Esophagus mucosa (tissue), 1 donor: ENCODE measurements around the gene ELMO1. TPM values are rescaled to one million over a fixed set of nuclear protein-coding genes. Genes with fewer than 3 reads are reported as not detected.

Experiments used
- ATAC-seq: fragments of 200-7000 bp; cut with Tn5 transposase; one replicate; pipeline ENCODE4 v1.9.1; 2020
- total RNA-seq: library from RNA; stranded (reverse); gene quantifications from one replicate; pipeline ENCODE4 v1.2.4, GENCODE V29; 2023
- donor health status: DM: yes; HTN: yes; CAD: no.

The ELMO1 gene
- total RNA-seq, 1 donor from 2014 or later, result 4.0 TPM

DNA sequence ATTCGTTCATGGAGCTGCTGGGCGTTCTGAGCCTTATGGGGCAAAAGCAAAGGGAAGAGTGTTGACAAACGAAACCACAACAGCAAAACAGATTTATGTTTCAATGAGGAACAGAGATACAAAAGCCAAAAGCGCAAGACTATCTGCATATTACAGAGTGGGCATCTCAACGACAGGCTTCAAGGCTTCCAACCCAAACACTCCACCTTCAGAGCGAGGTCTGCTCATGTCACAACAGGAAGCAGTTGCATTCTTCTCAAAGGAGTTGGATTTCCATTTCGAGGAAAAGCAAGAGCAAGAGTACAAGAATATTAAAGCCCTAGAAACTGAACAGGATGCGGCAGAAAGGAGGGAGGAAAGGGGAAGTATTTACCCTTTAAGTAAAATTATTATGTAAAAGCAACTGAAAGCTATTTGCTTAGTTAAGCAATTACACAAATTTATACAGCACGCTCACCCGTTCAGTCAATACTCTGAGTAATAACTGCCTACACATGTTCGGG lies 189.3 kb downstream of the ELMO1 start:
- no peak for ATAC-seq

DNA sequence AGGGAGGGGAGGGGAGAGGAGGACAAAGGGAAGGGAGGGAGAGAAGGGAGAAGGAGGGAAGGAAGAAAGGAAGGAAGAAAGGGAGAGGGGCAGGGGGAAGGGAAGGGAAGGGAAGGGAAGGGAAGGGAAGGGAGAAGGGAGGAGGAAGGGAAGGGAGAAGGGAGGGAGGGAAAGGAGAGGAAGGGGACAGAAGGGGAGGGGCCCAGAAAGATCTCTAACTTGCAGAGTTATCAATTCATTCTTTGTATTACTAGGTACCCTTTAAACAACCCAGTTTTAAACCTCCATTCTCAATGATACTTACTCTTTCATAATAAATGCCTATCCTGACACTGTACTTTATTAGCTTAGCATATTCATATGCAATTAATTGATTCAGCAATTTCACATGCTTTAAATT lies 192.0 kb downstream of the ELMO1 start:
- ATAC-seq, result no peak

DNA sequence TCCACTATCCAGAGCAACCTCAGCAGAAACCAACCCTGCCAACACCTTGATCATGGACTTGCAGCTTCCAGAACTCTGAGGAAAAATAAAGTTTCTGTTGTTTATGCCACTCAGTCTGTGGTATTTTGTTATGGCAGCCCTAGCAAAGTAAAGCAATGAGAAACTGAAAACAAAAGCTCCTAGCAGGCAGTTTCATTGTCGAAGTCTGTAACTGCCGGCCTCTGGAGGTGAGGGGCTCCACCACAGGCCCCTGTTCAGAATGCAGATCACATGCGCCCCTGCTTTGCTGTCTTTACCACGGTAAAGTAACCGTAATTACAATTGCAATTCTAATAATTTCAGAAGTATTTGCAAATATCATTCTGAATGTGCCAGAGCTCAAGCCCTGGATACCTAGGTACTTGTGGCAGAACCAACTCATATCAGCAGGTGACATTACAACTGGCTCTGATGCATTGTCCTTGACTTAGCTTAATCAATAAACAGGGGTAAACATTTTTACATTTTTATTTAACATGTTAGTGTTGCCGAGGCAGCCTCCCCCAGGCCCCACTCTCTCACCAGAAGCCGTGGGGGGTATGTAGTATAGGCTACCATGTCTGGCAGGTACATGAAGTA lies 193.2 kb downstream of the ELMO1 start:
- no peak for ATAC-seq

DNA sequence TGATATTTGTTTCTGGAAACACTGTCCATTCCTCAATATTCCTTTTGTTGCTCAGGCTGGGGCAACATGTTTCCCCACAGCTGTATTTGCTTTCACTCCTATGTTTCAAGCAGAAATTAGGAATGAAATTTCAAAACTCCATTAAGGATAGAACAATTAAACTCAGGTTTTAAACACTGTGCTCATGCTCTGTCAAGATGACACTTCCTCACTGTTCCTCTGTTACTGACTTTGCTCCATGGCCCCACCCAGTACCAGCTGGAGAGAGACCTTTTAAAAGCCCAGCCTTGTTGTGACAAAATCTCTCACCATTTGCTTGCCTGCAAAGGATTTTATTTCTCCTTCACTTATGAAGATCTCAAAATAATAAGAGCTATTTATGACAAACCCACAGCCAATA lies 197.4 kb downstream of the ELMO1 start:
- ATAC-seq, result no peak

DNA sequence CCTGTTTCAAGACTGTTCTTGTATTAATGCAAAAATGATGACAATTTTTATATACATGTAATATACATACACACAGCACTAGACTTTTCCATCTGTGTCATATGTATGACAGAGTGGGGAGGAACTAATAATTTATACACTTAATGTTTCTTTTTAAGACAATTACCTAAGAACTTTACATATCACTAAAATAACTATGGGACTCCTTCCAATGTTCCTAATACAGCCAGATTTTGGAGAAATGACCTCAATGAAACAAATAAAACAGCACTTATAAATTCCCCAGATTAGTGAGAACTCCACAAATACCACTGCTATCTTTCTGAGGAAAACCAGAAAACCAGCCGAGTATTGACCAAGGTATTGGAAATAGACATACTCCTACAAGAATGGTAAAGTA lies 199.4 kb downstream of the ELMO1 start:
- no peak for ATAC-seq

DNA sequence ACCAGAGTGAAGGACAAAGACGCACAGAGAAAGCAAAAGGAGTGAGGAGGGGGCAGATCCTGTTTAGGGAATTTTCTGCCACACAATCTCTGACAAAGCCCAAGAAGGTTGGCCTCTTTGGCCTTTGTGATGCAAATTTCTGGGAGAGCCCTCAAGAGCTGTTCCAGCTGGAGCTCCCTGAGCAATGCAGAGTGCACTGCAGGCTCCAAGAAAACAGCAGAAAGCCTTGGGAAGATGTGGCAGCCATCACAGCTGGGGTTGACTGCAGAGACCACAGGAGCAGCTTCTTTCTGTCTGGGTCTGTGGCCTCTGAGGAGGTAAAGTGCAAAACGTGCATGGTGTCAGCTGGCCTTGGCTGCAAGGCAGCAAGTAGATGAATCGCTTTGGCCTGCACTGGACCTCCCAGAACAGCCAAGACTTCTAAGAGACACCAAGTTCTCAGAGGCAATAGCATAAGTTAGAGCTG lies 200.2 kb downstream of the ELMO1 start:
- no peak for ATAC-seq

DNA sequence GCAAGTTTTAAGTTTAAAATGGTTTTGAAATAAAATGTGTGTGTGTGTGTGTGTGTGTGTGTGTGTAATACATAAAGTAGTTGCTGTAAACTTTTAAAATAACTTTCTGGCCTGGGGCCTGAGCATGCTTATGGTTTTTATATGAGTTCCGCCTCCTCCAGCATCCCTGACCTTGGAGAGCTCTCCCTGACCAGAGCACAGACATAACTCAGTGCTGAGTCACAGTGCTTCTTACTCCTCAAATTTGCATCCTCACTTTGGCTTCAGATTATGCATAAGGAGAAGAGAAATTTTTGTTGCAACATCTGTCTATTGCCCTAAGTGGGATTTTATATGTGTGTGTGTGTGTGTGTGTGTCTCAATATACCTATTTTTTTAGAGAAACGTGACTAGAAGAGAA lies 200.8 kb downstream of the ELMO1 start:
- no peak for ATAC-seq

DNA sequence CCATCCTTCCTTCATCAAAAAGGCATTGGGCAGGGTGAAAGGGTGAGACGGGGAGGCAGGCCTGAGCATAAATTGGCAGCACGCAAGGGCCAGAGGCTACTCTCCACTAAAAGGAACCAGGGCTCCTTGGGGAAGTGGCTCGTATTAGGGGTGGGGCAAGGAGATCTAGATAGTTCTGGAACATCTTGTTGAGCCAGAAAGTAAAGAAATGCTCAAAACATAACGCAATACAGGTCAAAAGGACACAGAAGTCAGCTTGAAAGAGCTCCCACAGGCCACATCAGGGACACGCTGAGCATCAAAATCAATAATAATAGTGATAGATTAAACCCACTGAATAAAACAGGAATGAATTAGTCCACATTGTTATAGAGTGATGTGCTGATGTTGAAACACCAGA lies 203.1 kb downstream of the ELMO1 start:
- ATAC-seq, result no peak

DNA sequence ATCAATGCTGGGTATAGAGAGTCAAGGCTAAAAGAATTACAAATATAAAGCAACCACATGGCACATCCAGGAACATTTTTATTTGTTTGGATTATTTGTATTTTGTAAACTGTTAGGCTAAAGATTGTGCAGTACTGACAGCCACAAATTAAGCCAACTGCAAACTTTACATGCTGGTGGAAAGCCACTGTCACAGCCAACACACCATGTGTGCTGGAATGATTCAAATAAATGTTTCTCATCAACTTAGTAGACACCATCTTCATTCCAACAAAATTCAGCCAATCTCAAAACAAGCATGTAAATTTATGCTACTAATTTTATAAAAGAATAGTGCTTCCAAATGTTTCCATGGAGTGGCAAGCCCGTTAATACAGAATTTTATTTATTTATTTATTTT lies 211.8 kb downstream of the ELMO1 start:
- no peak for ATAC-seq

DNA sequence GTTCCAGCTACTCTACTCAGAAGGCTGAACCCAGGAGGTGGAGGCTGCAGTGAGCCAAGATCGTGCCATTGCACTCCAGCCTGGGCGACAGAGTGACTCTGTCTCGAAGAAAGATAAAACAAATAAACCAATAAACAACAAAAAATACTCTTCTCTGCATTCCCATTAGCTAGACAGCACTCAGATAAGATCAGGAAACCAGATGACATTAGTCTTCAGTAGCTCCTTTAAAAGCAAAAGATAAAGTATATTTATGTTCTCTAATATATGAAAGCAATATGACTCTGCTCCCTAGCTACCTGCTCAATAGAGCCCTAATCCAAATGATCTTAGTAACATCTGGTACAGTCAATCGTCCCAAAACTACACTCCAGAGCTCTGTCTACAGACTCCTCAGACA lies 212.9 kb downstream of the ELMO1 start:
- no peak for ATAC-seq

DNA sequence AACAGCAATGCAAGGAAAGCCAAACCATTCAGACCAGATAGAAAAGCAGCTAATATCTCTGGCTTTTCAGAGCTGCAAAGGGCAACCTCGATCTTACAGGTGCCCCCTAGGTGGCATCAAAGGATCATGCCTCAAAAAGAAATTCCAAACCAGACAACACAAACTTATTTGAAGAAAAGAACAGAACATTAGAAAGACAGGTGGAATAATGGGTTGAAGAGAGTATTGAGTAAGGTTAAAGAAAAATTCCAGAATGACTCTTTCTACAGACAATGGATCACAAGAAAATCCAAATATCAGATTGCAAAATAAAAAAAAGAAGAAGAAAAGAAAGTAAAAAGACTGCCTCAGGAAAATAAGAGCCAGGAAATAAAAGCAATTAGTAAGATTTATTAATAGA lies 213.7 kb downstream of the ELMO1 start:
- no peak for ATAC-seq

DNA sequence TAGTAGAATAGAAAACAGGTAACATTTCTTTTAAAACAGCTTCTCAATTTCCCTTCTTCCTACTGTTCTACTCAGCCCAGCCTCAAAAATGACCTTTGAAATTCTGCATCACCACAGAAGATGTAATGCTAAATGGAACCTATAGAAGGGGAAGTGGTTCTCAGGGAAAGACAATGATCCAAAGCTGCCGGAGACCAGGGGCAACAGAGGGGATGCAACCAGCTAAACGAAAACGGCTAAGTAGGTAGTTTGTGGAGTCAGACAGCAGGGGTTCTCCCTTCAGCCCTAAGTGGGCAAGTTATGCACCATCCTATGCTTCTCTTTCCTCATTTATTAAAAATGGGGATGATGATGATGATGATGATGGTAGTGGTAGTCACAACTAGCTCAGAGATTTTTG lies 214.3 kb downstream of the ELMO1 start:
- ATAC-seq, result no peak

DNA sequence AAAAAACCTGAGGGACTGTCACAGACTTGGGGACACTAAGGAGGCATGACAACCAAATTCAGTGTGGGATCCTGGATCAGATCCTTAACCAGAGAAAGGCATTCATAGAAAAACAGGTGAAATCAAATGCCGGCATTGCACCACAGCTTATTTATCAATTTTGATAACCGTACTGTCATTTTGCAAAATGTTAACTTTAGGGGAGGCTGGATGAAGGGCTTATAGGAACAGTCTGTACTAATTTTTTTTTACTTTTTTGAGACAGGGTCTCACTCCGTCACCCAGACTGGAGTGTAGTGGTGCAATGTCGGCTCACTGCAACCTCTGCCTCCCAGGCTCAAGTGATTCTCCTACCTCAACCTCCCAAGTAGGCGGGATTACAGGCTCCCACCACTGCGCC lies 217.1 kb downstream of the ELMO1 start:
- no peak for ATAC-seq

DNA sequence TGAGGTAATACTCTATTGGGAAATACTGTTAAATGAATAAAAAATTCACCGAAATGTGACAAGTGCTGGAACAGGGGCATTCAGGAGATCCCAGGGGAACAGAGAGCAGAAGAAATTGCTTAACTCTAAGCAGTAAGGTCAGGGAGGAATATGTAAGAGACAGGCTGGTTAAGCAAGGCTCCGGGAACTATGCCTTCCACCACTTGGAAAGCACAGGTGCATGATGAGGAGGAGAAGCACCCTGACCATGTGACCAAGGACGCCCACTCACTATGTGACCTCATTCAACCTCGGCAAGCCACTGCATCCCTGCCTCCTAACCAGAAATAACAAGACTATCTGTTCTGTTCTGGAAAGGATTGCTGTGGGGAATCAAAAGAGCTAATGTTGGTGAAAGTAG lies 218.4 kb downstream of the ELMO1 start:
- no peak for ATAC-seq

DNA sequence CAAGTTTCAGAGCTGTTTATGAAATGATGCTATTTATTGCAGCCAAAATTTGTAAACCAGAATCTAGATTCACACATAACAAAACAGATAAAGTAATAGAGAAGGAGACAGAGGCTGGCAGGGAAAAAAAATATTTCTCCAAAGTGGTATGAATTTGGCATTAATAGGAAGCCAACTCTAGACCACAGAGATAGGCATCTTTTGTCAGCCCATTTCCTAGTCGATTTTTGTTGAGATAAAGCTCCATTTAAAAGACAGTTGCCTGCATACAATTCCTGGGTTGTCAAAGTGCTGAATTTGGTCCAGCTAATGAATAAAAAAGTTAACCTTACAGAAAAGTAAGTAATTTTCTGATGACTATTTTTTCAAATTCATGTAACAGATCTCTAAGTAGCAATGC lies 219.3 kb downstream of the ELMO1 start:
- no peak for ATAC-seq

DNA sequence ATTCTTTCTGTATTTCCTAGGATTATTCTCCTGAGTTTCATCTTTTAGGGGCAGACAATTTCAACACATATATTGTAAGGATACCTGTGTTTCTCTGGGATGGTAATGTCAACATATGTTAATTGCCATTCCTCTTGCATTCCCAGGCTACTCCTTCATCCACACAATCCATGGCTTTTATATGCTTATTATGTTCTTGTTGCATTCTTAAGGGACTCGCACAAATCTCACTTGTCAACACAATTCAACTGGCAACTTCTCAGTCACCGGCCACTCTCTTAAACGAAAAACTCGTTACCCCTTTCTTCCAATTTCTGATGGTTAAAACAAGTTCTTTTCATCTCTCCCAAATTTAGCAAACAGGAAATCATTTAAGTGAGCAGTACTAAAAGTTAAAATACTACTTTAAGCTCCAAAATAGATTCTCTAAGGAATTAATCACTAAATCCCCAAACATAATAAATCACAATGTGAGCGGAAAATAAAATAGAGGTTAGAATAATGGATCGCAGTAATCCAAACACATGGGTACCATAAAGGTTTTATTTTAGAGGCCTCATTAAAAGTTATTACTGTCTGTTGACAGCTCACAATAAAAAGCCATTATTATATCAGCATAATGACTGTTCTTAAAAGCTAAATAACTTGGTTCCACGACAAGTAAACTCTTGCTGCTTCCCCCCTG lies 223.2 kb downstream of the ELMO1 start:
- ATAC-seq, result no peak

DNA sequence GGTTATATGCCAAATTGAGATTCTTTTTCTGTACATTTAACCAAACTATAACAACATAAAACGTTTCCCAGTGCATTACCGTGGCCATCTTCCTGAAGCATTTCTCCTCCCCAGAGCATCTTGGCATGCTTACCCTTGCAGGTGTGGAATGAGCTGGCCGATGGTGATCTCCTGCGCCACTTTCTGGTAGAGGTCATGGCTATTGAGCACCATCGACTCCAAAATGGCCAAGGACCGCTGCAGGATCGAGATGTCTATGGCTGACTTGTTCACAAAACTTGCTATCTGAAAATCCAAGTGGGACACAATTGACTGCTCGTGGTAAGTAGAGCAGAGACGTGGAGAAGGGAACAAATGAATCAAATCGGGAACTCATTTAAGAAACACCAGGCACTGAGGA lies 223.9 kb downstream of the ELMO1 start:
- no peak for ATAC-seq

DNA sequence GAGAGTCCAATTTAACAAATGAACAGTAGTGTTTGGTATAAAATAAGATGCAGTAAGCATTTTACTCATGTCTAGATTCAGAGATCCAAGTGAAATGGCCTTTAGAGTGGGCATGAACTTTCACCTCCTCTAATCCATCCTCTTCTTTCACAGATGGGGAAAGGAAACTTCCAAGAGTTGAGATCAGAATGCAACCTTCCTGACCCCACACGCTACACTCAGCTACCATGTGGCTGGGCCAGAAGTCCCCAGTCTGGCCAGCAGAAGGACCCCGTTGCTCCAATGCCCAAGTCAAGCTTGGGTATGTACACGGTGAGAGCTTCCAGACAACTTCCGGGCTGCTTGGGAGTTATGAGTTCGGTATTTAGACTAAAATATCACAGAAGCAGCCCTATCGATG lies 228.0 kb downstream of the ELMO1 start:
- ATAC-seq, result no peak

DNA sequence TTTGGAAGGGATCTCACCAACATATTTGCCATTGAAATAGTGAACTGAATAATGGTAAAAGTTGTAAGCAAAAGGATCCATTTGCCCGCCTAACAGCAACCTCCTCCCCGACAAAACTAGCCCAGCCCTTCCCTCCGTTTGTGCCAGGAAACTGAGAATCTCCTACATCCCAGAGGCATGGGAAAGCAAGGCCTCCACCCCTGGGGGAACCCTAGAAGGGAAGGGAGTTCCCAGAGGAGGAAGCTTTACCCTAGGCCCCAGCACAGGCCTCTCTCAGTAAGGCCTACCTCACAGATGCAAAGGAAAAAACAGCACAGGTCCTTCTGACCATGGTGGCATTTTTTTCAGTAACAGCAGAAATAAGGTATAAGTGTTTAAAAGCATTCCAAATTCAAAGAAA lies 229.7 kb downstream of the ELMO1 start:
- no peak for ATAC-seq

DNA sequence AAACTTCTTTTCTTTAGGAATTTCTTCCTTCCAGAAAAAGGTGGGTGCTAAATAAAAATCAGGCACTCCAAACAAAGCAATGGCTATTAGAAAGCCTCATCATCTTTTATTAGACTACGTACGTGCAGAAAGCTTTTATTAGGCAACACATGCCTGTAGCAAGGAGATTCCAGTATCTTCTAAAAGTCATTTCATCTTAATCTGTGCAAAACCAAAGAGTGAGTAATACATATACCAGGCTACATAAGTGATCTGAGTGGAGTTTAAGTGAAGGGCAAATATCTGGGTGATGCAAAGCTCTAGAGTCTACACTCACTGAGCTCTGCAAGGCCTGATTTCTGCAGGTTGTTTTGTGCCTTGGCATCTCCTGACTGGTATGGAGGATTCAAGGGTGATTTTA lies 231.7 kb downstream of the ELMO1 start:
- no peak for ATAC-seq

DNA sequence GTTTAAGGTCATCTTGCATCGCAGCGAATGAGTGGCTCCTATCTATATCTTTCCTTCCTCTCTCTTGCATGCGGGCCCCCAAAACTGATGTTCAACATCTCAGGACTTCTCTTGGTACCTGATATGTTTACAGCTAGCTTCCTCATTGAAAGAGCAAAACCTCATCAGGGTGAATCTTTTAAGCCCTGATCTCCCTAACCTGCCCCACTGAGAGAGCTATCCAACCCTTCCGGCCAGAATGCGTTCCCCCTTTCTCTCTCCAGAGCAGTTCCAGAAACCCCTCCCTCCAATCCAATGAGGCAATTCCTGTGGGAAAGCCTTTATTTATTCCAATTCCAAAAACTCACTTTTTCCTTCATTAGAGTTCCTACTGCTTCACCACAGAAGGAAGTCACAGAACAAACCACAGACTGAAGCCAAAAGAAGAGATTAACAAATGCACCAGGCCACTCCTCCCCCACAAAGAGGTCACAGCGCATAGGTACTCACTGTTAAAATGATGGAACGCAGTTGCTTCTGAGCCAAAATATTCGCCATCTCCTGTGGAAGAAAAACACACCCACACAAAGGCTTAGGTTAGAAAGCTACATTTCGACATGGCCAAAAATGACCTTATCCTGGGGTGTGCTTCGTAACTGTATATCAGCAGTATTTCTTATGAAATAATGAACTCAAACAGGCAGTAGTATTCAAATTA lies 232.4 kb downstream of the ELMO1 start:
- ATAC-seq, result no peak

DNA sequence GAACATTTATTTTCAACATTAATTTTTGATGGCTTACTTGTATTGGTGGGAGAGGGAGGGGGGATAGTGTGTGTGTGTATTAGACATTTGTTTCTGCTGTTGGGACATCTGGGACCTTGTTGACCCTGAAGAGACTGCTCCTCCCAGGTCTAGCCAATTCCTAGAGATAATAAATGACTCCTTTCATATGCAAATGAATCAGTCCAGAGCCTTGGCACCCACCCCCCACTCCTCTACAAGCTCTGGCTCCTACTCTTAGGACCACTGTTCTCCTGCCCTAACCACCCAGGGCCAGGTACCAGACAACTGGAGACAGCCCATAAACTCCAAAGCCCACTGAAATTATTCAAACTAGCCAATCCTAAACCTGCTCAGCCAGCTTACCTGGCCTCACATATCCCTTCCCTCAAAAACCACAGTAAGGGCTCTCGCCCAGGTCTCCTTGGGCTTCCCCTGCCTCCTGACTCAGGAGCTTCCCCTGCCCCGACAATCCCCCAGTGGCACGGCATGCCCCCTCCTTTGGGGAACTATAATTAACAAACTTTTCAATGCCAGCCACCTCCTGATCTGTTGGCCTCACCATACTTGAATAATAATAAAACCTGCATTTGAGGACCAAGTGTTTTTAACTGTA lies 233.3 kb downstream of the ELMO1 start:
- ATAC-seq, result no peak

DNA sequence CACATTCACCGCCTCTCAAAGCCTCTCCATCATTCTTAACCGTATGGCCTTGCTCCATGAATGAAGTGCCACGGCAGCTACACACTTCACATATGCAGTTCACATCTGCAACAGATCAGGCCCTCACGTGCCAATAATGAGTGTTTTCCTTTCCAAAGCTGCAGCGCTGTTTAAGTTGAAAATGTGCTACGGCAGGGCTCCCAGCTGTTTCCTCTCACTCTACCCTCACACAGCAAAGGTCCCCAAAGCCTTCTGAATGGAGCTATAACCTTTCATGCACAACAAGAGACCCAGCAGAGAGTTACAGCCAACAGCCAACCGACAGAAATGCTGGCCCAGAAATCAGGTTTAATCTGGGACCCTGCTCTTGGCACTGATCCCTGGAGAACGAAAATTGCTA lies 236.1 kb downstream of the ELMO1 start:
- ATAC-seq, result no peak

DNA sequence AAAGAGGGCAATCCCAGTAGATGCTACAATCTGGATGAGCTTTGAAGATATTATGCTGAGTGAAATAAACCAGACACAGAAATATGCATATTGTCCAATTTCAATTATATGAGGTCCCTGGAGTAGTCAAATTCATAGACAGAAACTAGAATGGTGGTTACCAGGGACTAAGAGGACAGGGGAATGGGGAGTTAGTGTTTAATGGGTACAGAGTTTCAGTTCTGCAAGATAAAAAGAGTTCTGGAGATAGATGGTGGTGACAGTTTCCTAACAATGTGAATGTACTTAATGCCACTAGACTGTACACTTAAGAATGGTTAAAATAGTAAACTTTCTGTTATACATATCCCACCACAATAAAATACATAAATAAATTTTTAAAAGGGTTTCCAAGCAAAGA lies 236.6 kb downstream of the ELMO1 start:
- no peak for ATAC-seq
